Esophagus muscularis mucosa (tissue), 4 donors: ENCODE results near the gene ZNF396. TPM values are rescaled to one million over a fixed set of nuclear protein-coding genes. Genes with fewer than 3 reads are reported as not detected.

Experiments used
- DNase-seq: peaks from one replicate; pipeline ENCODE4 v3.0.0-alpha.2; 2017; ENCODE audit errors: extremely low spot score
- H3K27ac ChIP-seq, 4 donors: fragments of 200-600 bp; sonication (generic); replicated peaks in 1 of 4; 1 replicate in 3 of 4; 2 replicates in 1 of 4; pipeline ENCODE4 v1.5.1; 2016 to 2019; ENCODE audit warnings: mild to moderate bottlenecking in 1 of 4
- H3K27me3 ChIP-seq, 4 donors: fragments of 200-600 bp; sonication (generic); one replicate each; pipeline versions ENCODE4 v1.5.1 to v1.6.0; 2016 to 2019
- H3K36me3 ChIP-seq, 4 donors: fragments of 200-600 bp; sonication (generic); one replicate each; pipeline ENCODE4 v1.5.1; 2016 to 2019
- H3K4me1 ChIP-seq, 4 donors: fragments of 200-600 bp; sonication (generic); one replicate each; pipeline ENCODE4 v1.5.1; 2016 to 2019
- H3K4me3 ChIP-seq, 4 donors: fragments of 200-600 bp; sonication (generic); 1 replicate in 2 of 4; 2 replicates in 2 of 4; pipeline ENCODE4 v1.5.1; 2016 to 2019; ENCODE audit warnings: mild to moderate bottlenecking in 4 of 4, moderate library complexity in 1 of 4
- H3K9me3 ChIP-seq, 4 donors: fragments of 200-600 bp; sonication (generic); 1 replicate in 3 of 4; 2 replicates in 1 of 4; pipeline ENCODE4 v1.5.1; 2016 to 2019
- CTCF ChIP-seq, 3 experiments: fragments of 200-600 bp in 2 of 3; fragments of 450-650 bp in 1 of 3; sonication (generic) in 2 of 3; IDR thresholded peaks; one replicate each; pipeline ENCODE4 v1.5.1; 2017 to 2019; ENCODE audit warnings: antibody characterized with exemption in 3 of 3, mild to moderate bottlenecking in 2 of 3, moderate library complexity in 1 of 3
- EP300 ChIP-seq: sonication (generic); formaldehyde crosslinking; IDR thresholded peaks from one replicate; pipeline ENCODE4 v1.6.1; 2017; ENCODE audit warnings: antibody characterized with exemption
- POLR2A ChIP-seq: fragments of 450-650 bp; IDR thresholded peaks from one replicate; pipeline ENCODE4 v1.6.1; 2017; ENCODE audit warnings: antibody characterized with exemption, moderate library complexity, mild to moderate bottlenecking, low read depth
- POLR2AphosphoS5 ChIP-seq, 2 donors: sonication (generic); formaldehyde crosslinking; IDR thresholded peaks; one replicate each; pipeline ENCODE4 v1.6.1; 2017; ENCODE audit warnings: antibody characterized with exemption in 2 of 2
- WGBS: methylation state at CpG from one replicate; pipeline ENCODE4 v1.1.5; 2018; 5-methylcytosine and 5-hydroxymethylcytosine counted together
- intact Hi-C: fragments of 100-400 bp; cut with DNase I; formaldehyde crosslinking; loops from one replicate; pipeline ENCODE4 v1.15.1; 2023
- total RNA-seq, 4 donors: library from RNA; depleted of rRNA; stranded (reverse); fragments of >200 nt; gene quantifications; one replicate each; pipeline versions ENCODE4 v1.1.0 to v1.2.1, GENCODE V29; 2016

ZNF396 gene
- total RNA-seq, 4 donors from 2014 or later: 0.99 to 2.5 (median 1.4) TPM

- Histone ChIP-seq H3K27ac (peak overlapping the region in 3 of 4 donors; percentile 36 to 100 (median 99)), H3K9me3 (no peaks in the 10 kb centered on the region), H3K4me3 (no peak overlapping the region), H3K27me3 (no peaks in the 10 kb centered on the region), H3K36me3 (peaks cover 0 to 8% (median 0%) of the 10 kb centered on the region in 4 donors), H3K4me1 (peaks cover 28 to 40% (median 36%) of the 10 kb centered on the region in 4 donors)
- intact Hi-C loops: loop anchor here (5.0 kb wide), 1 partner anchor 109 kb away; no protein-coding TSS in a partner anchor
- WGBS: 96% methylated on average over 1 of the region's 1 CpG
- no peak for DNase-seq
- TF ChIP-seq POLR2A (no peak), EP300 (no peak), CTCF (IDR thresholded peaks at IDR 0.05) (no peak), POLR2AphosphoS5 (IDR thresholded peaks at IDR 0.05) (no peak)
Observed at GRCh38 chr18:35345950-35346349, 31.2 kb downstream of the ZNF396 start.

GRCh38 chr18:35345460-35345921, 31.6 kb downstream of the ZNF396 start:
- Histone ChIP-seq H3K27me3 (no peaks in the 10 kb centered on the region), H3K4me3 (peak overlapping the region in 1 of 4 donors; percentile 2), H3K4me1 (peaks cover 28 to 45% (median 40%) of the 10 kb centered on the region in 4 donors), H3K36me3 (peaks cover 0 to 8% (median 1%) of the 10 kb centered on the region in 4 donors), H3K27ac (peak overlapping the region; percentile 36 to 100 (median 99)), H3K9me3 (no peaks in the 10 kb centered on the region)
- no peak for TF ChIP-seq CTCF (IDR thresholded peaks at IDR 0.05)
- no peak for TF ChIP-seq POLR2A
- no peak for TF ChIP-seq POLR2AphosphoS5 (IDR thresholded peaks at IDR 0.05)
- TF ChIP-seq EP300: no peak
- 48% methylated on average over 6 of the region's 6 CpGs for WGBS
- intact Hi-C loops: loop anchor here (5.0 kb wide), 1 partner anchor 108 kb away; no protein-coding TSS in a partner anchor
- DNase-seq: no peak

GRCh38 chr18:35344736-35345459, 32.2 kb downstream of the ZNF396 start:
- 52% methylated on average over 12 of the region's 12 CpGs for WGBS
- Histone ChIP-seq H3K4me3 (peak overlapping the region; percentile 88 to 99 (median 92)), H3K36me3 (peaks cover 4 to 13% (median 7%) of the 10 kb centered on the region in 4 donors), H3K4me1 (peaks cover 28 to 51% (median 43%) of the 10 kb centered on the region in 4 donors), H3K27me3 (no peaks in the 10 kb centered on the region), H3K27ac (peak overlapping the region; percentile 98 to 100 (median 99)), H3K9me3 (no peaks in the 10 kb centered on the region)
- intact Hi-C loops: loop anchor here (5.0 kb wide), 1 partner anchor 108 kb away; no protein-coding TSS in a partner anchor
- TF ChIP-seq EP300 (no peak), POLR2AphosphoS5 (IDR thresholded peaks at IDR 0.05) (no peak), POLR2A (no peak), CTCF (IDR thresholded peaks at IDR 0.05) (no peak)
- no peak for DNase-seq

- TF ChIP-seq POLR2AphosphoS5 (IDR thresholded peaks at IDR 0.05) (peak; percentile 87 to 93), POLR2A (peak; percentile 79), EP300 (no peak)
- H3K27ac ChIP-seq: peak within 1 kb of the TSS; percentile 98 to 100 (median 99)
- intact Hi-C loops: loop anchor here (2.0 kb wide), 1 partner anchor 53 kb away; the partner anchor contains the start of gene ZSCAN30
- no peaks in the 10 kb centered on the region for H3K9me3 ChIP-seq
- 1% methylated on average over 40 of the region's 64 CpGs for WGBS
- peaks cover 28 to 57% (median 44%) of the 10 kb centered on the region in 4 donors for H3K4me1 ChIP-seq
- H3K36me3 ChIP-seq: peaks cover 11 to 20% (median 14%) of the 10 kb centered on the region in 4 donors
- peak; percentile 97 for DNase-seq
- peak within 1 kb of the TSS; percentile 88 to 99 (median 92) for H3K4me3 ChIP-seq
- no peaks in the 10 kb centered on the region for H3K27me3 ChIP-seq
Observed at GRCh38 chr18:35343936-35344735, 33.0 kb downstream of the ZNF396 start, which contains the start of gene ZNF24. Gene ZNF24, minus strand, starts transcription at chr18:35344420. Its CDS starts 3,770 bp downstream, at chr18:35340650.
